ENCODE measurements around the gene CBX6.

Gene CBX6

DNA sequence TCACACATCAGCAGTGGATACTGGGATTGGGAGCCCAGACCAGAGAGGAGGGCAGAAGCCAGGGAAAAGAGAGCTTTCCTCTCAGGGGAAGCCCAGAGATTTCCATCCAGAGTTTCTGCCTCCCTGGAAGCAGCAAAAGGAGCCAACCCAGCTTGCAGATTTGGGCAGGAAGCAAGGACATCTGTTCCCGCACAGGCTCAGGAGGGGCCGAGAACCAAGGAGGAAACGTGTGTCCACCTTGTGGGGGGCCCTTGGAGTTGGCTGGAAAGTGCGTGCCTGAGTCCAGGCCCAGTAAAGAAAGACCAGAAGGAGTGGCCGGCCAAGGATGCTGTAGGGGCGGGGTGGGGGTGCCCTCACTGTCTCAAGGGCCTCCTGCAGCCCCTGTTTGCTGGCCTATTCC lies 22.2 kb downstream of the CBX6 start:
- Histone ChIP-seq H3K27me3 (ENCODE audit: insufficient read depth, low read length) (peaks cover 36% of the 10 kb centered on the region), H3K36me3 (ENCODE audit: insufficient read depth, low read length) (no peaks in the 10 kb centered on the region), H3K4me1 (ENCODE audit: insufficient read depth, low read length) (peaks cover 8% of the 10 kb centered on the region), H2AFZ (ENCODE audit: low read depth, low read length) (no peak overlapping the region), H3K9me3 (ENCODE audit: low read length) (no peaks in the 10 kb centered on the region), H3K4me3 (ENCODE audit: low read length) (no peak overlapping the region)

DNA sequence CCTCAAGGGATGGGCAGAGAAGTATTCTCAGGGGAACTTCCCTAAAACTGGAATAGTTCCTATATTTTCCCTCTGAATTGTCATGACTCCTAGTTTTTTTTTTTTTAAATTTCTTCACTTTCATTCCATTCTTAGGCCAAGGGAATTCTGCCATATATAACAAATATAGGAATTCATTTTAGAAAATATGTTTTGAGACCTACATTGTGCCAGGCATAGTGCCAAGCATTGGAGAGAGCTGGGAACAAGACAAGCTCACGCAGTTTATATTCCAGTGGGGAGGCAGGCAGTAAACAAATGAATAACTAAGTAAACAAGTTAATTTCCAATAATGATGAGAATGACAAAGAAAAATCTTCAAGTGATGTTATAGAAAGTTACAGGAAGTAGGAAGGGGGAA lies 25.6 kb downstream of the CBX6 start:
- Histone ChIP-seq H3K4me3 (ENCODE audit: low read length) (no peak overlapping the region), H3K4me1 (ENCODE audit: insufficient read depth, low read length) (no peaks in the 10 kb centered on the region), H3K27me3 (ENCODE audit: insufficient read depth, low read length) (peaks cover 58% of the 10 kb centered on the region), H3K36me3 (ENCODE audit: insufficient read depth, low read length) (no peaks in the 10 kb centered on the region), H3K9me3 (ENCODE audit: low read length) (no peaks in the 10 kb centered on the region), H2AFZ (ENCODE audit: low read depth, low read length) (no peak overlapping the region)

DNA sequence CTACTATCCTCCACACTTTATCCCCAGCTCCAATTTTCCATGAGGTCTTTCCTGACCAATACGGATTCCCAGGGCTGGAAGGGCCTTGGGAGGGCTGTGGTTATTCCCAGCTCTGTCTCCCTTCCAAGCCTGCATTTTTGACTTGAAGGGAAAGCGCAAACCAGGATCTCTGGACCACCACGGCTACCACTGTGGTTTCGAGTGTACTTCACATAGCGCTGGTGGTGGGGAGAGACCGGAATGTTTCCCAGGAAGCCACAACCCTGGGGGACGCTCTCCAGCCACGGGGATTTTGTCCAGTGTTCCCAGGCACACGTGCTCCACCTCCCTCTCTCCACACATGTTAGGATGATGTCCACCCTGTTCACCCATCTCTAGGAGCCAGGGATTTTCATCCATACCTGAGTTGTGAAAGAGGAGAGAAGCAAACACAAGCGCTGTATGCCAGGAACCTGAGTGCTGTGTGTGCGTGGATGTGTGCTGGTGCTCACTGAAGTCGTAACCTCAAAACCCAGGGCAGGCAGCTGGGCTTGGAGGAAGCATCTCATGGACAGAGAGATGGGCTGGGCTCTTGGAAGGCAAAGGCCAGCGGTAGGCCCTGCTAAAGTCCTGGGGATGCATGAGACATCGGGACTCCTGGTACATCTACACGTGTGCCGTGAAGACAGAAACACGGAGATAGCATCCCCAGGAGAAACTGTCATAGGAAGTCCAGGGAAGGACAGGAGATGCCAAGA lies 26.8 kb downstream of the CBX6 start:
- Histone ChIP-seq H3K4me1 (ENCODE audit: insufficient read depth, low read length) (no peaks in the 10 kb centered on the region), H3K9me3 (ENCODE audit: low read length) (no peaks in the 10 kb centered on the region), H3K27me3 (ENCODE audit: insufficient read depth, low read length) (peaks cover 69% of the 10 kb centered on the region), H3K4me3 (ENCODE audit: low read length) (no peak overlapping the region), H2AFZ (ENCODE audit: low read depth, low read length) (no peak overlapping the region), H3K36me3 (ENCODE audit: insufficient read depth, low read length) (no peaks in the 10 kb centered on the region)

DNA sequence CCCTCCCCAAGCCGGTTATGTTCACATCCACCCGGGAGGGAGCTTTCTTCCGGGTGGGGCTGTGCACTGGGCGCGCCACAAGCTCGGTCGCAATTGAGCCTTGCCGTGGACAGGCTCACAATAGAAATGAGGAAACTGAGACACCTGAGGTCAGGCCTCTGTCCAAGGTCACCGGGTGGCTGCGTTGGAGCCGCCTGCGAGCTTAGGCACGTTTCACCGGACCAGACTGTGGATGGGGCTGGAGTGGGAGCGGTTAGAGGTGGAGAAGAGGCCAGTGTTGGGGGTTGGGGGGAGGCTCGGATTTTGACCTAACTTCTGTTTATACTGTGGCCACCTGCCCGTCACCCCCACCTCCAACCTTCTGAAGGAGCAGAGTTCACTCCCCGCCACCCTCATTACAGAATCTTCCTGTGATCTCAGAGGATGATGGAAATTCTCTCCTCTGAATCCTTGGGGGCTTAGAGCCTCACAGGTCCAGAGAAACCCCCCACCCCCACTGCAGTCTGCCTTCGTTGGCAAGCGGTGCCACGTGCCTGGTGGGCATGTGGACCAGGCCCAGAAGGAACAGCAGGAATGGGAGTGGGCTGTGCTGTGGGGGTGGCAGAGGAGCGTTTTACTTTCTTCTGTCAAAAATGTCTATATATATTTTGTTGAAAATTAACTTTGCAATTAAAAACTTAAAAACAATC lies 27.6 kb downstream of the CBX6 start:
- Histone ChIP-seq H3K27me3 (ENCODE audit: insufficient read depth, low read length) (peaks cover 72% of the 10 kb centered on the region), H3K9me3 (ENCODE audit: low read length) (no peaks in the 10 kb centered on the region), H3K4me1 (ENCODE audit: insufficient read depth, low read length) (no peaks in the 10 kb centered on the region), H2AFZ (ENCODE audit: low read depth, low read length) (no peak overlapping the region), H3K36me3 (ENCODE audit: insufficient read depth, low read length) (no peaks in the 10 kb centered on the region), H3K4me3 (ENCODE audit: low read length) (no peak overlapping the region)

DNA sequence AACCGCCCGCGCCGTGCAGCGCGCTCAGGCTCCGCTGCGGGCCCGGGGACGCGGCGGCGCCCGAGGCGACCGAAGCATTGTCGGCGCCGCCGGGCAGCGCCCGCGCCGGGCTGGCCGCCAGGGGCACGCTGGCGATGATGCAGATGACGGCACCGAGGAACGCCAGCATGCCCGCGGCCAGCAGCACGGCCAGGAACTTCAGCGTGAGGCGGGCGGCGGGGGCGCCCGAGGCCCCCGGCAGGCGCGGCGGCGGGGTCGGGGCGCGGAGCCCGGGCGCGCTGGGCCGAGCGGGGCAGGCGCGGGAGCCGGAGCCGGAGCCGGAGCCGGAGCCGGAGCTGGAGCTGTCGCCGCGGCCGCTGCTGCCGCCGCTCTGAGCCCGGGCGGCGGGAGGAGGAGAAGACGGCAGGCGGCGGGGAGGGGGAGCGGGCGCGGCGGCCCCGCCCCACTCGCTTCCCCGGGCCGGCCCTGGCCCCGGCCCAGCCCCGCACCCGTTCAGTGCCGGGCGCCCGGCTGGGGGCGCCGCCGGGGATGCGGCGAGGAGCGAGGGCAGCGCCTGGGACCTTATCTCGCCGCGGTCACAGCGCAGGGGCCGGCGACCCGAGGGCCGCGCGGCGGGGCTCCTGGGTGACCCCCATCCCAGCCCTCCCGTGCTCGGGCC lies 28.2 kb downstream of the CBX6 start, which contains the start of gene NPTXR:
TSS of gene NPTXR (minus strand) at position 372 of the 658 bp plus-strand sequence.
- Histone ChIP-seq H3K27me3 (ENCODE audit: insufficient read depth, low read length) (peaks cover 68% of the 10 kb centered on the region), H3K4me1 (ENCODE audit: insufficient read depth, low read length) (no peaks in the 10 kb centered on the region), H3K9me3 (ENCODE audit: low read length) (no peaks in the 10 kb centered on the region), H3K4me3 (ENCODE audit: low read length) (peak within 1 kb of the TSS; percentile 34), H3K36me3 (ENCODE audit: insufficient read depth, low read length) (no peaks in the 10 kb centered on the region), H2AFZ (ENCODE audit: low read depth, low read length) (peak within 1 kb of the TSS; percentile 66)

DNA sequence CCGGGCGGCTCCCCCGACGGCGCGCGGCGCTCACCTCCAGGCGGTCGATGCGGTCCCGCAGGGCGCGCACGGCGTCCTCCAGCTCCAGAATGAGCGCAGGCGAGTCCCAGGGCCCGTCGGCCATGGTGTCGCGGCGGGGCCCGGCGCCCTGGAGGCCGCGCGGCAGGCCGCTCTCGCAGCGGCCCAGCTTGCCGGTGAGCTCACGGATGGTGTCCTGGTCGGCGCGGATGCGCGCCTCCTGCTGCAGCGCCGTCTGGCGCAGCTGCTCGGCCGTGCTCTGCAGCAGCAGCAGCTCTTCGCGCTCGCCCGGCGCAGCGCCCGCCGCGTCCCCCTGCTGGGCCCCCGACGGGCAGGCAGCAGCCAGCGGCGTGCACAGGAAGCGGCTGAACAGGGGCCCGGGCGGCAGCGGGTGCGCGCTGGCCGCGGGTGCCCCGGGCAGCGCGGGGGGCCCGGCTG lies 28.8 kb downstream of the CBX6 start:
- Histone ChIP-seq H3K27me3 (ENCODE audit: insufficient read depth, low read length) (peaks cover 66% of the 10 kb centered on the region), H3K4me3 (ENCODE audit: low read length) (peak overlapping the region; percentile 34)

DNA sequence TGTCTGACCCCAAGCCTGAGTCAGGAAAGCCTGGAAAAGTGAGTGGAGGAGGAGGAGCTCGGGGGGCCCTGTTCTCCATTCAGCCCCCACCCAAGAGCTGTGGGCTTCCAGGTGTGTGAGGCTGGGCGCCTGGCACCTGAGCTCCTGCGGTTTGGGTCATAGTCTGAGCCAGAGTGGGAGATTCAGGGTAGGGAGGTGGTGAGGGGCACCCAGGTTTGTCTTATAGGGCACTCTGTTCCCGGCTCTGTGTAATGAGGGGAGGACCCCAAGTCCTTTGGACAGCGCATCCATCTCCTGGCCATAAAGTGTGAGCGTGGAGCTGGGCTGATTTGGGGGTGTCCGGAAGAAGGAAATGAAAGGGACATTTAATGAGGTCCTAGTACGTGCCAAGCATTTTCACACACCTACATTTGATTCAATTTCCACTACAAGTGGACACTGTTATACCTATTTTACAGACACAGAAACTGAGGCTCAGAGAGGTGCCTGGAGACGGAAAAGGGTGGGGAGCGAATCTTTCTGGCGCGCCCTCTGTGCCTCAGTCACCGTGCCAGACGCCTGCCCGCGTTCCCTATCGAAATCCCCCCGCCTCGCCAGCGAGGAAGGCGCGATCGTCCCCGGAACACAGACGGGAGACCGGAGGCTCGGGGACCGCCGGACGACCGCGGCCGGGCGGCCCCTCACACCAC lies 29.4 kb downstream of the CBX6 start:
- Histone ChIP-seq H2AFZ (ENCODE audit: low read depth, low read length) (peak overlapping the region; percentile 66), H3K4me1 (ENCODE audit: insufficient read depth, low read length) (no peaks in the 10 kb centered on the region), H3K36me3 (ENCODE audit: insufficient read depth, low read length) (no peaks in the 10 kb centered on the region), H3K27me3 (ENCODE audit: insufficient read depth, low read length) (peaks cover 61% of the 10 kb centered on the region), H3K4me3 (ENCODE audit: low read length) (peak overlapping the region; percentile 34), H3K9me3 (ENCODE audit: low read length) (no peaks in the 10 kb centered on the region)

More for the DNA sequence above, 28.8 kb downstream of the CBX6 start:
- H3K9me3 ChIP-seq (ENCODE audit: low read length) = no peaks in the 10 kb centered on the region
- no peaks in the 10 kb centered on the region for H3K4me1 ChIP-seq (ENCODE audit: insufficient read depth, low read length)
- peak overlapping the region; percentile 66 for H2AFZ ChIP-seq (ENCODE audit: low read depth, low read length)
- H3K36me3 ChIP-seq (ENCODE audit: insufficient read depth, low read length) = no peaks in the 10 kb centered on the region

DNA sequence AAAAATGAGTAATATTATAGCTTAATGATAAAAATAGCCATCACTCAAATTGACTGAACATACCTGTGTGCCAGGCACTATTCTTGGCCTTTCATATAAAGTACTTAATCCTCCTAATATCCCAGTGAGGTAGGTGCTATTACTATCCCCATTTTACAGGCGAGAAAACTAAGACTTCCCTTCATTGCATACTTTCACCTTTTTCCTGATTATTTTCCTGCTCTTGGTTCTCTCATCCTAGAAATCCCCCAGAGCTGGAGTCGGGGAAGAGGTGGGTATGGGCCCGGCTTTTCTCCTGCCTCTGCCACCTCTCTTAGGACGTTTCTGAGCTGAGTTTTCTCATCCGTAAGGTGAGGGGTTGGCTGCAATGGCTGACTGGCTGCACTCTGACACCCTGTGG lies 30.4 kb downstream of the CBX6 start:
- H3K27me3 ChIP-seq (ENCODE audit: insufficient read depth, low read length) = peaks cover 54% of the 10 kb centered on the region
- H3K9me3 ChIP-seq (ENCODE audit: low read length) = no peaks in the 10 kb centered on the region
- H3K36me3 ChIP-seq (ENCODE audit: insufficient read depth, low read length) = no peaks in the 10 kb centered on the region
- H2AFZ ChIP-seq (ENCODE audit: low read depth, low read length) = no peak overlapping the region
- no peak overlapping the region for H3K4me3 ChIP-seq (ENCODE audit: low read length)
- H3K4me1 ChIP-seq (ENCODE audit: insufficient read depth, low read length) = no peaks in the 10 kb centered on the region

DNA sequence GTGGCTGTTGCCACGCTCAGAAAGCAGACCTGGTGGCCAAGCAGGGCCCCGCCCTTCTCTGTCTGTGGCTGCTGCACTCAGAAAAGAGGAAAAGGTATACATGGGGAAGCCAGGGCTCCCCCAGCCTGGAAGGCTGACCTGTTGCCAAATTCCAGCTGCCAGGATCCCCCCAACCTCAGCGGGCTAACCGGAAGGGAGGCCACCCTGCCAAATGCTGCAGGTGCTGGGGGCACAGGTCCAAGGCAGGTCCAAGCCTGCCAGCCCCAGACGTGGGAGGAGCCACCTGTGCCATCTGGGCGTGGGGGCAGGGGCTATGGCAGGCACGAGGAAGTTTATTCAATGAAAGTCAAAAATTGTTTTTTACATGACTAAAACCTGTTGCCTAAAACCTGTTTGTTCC lies 30.8 kb downstream of the CBX6 start:
- no peaks in the 10 kb centered on the region for H3K36me3 ChIP-seq (ENCODE audit: insufficient read depth, low read length)
- H3K9me3 ChIP-seq (ENCODE audit: low read length) = no peaks in the 10 kb centered on the region
- H2AFZ ChIP-seq (ENCODE audit: low read depth, low read length) = no peak overlapping the region
- peaks cover 50% of the 10 kb centered on the region for H3K27me3 ChIP-seq (ENCODE audit: insufficient read depth, low read length)
- no peak overlapping the region for H3K4me3 ChIP-seq (ENCODE audit: low read length)
- H3K4me1 ChIP-seq (ENCODE audit: insufficient read depth, low read length) = no peaks in the 10 kb centered on the region

DNA sequence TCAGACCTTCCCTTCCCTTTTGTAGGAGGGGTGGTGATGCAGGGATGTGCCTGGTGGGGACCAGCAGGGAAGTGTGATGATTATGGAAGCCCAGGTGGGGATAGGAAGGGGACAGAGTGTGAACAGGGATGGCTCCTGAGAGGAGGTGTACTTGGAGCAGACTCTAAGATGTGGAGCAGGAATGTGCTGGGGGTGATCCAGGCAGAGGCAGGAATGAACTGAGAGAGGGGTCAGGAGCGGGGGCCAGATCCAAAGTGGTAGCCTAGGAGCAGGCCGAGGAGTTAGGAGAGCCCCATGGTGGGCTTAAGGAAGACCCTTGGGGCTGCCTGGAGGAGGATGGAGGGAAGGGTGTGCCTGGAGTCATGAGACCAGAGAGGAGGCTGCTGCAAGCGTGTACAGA lies 31.9 kb downstream of the CBX6 start:
- H2AFZ ChIP-seq (ENCODE audit: low read depth, low read length) = no peak overlapping the region
- peaks cover 51% of the 10 kb centered on the region for H3K27me3 ChIP-seq (ENCODE audit: insufficient read depth, low read length)
- no peaks in the 10 kb centered on the region for H3K9me3 ChIP-seq (ENCODE audit: low read length)
- H3K36me3 ChIP-seq (ENCODE audit: insufficient read depth, low read length) = no peaks in the 10 kb centered on the region
- no peak overlapping the region for H3K4me3 ChIP-seq (ENCODE audit: low read length)
- no peaks in the 10 kb centered on the region for H3K4me1 ChIP-seq (ENCODE audit: insufficient read depth, low read length)

DNA sequence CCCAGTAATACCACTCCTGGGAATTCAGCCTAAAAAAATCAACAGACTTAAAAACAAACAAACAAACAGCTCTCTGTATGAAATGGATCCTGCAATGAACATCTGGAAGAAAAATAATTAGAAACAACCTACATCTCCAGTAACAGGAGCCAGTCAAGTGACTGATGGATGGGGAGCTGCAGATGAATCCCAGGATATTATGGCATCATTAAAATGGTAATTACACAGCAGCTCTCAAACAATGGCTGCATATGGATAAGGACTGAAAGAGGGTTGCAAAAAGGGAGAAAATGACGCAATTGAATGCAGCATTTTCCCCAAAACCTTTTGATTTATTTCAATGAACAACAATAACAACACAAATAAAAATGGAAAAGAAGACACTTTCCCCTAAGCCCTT lies 32.3 kb downstream of the CBX6 start:
- Histone ChIP-seq H3K27me3 (ENCODE audit: insufficient read depth, low read length) (peaks cover 49% of the 10 kb centered on the region), H3K9me3 (ENCODE audit: low read length) (no peaks in the 10 kb centered on the region), H2AFZ (ENCODE audit: low read depth, low read length) (no peak overlapping the region), H3K4me1 (ENCODE audit: insufficient read depth, low read length) (no peaks in the 10 kb centered on the region), H3K4me3 (ENCODE audit: low read length) (no peak overlapping the region), H3K36me3 (ENCODE audit: insufficient read depth, low read length) (no peaks in the 10 kb centered on the region)

DNA sequence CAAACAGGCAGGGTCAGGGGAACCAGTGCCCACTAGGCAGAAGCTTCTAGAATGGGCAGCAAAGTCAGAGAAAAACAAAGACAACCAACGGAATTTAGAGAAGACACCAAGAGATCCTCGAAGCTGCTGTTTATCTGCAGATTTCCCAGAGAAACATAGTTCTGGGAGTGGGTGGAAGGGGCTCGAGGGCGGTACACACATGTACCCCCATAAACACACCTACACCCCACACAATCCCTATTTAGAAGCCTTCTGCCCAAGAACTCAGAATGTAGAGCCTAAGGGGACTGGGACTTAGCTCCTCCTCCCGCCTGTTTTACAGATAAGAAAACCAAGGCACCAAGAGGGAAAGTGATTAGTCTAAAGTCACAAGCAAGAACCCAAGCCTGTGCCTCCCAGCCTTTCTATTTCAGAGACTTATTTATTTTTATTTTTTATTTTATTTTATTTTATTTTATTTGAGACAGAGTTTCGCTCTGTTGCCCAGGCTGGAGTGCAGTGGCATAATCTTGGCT lies 34.5 kb downstream of the CBX6 start:
- H3K36me3 ChIP-seq (ENCODE audit: insufficient read depth, low read length) = no peaks in the 10 kb centered on the region
- H2AFZ ChIP-seq (ENCODE audit: low read depth, low read length) = no peak overlapping the region
- H3K4me1 ChIP-seq (ENCODE audit: insufficient read depth, low read length) = no peaks in the 10 kb centered on the region
- H3K9me3 ChIP-seq (ENCODE audit: low read length) = no peaks in the 10 kb centered on the region
- H3K4me3 ChIP-seq (ENCODE audit: low read length) = no peak overlapping the region
- peaks cover 40% of the 10 kb centered on the region for H3K27me3 ChIP-seq (ENCODE audit: insufficient read depth, low read length)
